ENCODE data around the gene TTC39B.

The TTC39B gene

DNA sequence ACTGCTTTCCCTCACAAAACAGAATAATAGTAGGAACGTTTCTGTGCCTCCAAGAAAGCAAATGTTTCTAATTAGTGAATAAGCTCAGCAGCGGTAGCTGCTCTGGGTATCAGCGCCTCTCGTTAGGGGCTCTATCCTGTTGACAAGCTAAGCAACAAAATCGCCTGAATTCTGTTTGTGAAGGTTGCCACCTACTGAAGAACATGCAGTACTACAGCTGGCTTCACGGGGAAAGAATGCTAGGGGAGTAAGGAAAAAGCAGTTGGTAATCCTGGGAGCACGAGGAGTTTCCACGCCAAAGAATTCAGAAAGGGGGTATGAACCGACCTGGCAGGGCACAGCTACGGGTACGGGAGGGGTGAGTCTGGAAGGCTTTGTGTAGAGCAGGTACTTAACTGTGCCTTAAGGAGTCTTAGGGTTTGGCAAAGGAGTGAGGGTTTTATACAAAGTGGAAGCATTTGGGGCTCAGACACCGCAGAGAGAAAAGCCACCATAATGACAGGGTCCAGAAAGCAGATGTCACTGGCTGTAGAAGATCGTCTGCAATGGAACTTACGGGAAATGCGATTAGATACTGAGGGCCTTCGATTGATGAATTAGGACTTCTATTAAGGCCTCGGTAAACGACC, 171.7 kb downstream of the TTC39B start:
- DNase-seq (ENCODE audit: low read depth, low spot score) = no peak

DNA sequence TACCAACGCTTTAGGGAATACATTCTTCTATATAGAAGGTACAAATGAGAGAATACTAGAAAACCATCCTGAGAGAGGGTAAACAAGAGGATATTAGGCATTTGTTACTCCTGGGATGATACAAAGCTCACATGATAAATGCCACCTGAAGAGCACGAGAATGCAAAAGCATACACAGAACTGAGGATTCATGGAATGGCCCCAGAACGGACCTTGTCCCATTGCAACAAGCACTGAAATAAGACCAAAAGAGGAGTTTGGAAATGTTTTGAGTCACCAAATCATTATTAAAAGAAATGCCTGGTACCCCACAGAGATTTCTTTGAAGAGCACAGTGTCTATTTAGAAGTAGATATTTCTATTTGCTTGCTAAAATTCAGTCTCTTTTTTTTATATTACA, 173.5 kb downstream of the TTC39B start:
- DNase-seq (ENCODE audit: low read depth, low spot score) = no peak

DNA sequence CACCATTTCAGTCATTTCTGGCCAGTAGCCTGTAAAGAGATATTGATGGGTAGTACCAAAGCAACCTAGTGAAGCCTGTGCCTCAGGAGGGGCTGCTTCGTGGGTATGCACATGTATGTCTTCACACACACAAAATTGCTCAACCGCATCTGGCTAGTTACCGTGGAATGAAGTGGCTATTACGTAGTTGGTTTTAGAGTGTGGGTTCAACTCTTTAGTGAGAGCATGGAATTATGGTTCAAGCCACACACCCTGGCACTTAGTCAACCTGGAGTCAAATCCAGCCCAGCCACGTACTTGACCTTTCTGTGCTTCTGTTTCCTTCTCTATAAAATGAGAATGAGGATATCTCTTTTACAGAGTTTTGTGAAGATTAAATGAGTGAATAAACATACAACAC, 174.9 kb downstream of the TTC39B start:
- no peak for DNase-seq (ENCODE audit: low read depth, low spot score)

DNA sequence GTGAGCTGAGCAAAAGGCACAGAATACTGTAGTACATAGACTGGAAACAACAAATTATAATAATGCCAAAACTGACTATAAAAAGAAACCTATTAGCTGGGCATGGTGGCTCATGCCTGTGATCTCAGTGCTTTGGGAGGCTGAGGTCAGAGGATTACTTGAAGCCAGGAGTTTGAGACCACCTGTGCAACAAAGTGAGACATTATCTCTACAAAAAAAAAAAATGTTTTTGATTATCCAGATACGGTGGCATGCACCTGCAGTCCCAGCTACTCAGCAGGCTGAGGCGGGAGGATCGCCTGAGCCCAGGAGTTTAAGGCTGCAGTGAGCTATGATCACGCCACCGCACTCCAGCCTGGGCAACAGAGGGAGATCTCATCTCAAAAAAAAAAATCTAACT, 175.9 kb downstream of the TTC39B start:
- DNase-seq (ENCODE audit: low read depth, low spot score) = no peak

DNA sequence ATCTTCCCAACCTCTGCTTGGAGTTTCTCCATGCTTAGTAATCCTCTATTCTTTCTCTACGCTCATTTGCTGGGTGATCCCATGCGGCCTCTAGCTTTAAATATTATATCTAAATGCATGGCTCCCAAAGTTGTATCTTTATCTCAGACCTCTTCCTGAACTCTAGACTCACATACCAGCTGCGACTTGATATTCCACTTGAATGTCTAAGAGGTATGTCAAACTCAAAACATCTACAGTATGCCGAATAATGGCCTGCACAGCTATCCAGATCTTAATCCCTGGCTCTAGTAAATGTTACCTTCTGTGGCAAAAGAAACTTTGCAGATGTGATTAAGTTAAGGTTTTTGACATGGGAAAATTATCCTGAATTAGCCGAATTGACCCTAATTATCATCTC, 179.2 kb downstream of the TTC39B start:
- no peak for DNase-seq (ENCODE audit: low read depth, low spot score)

DNA sequence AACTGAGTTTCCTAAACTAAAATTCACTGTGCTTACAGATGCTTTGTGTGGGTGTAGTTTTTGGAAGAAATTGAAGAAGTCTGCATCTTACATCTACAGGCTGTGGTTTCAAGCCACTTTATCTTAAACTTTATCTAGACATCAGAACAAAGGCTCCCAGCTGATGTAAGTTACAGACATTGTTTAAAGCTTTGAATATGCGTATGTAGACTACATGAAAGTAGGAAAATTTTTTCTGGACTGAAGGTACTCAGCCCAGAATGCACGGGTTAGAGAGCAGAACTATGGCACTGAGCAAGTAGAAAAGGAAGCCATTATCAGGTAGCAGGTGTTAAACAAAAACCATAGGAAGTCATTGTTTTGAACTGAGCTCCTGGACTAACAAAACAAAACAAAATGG, 185.4 kb downstream of the TTC39B start:
- DNase-seq (ENCODE audit: low read depth, low spot score) = no peak

DNA sequence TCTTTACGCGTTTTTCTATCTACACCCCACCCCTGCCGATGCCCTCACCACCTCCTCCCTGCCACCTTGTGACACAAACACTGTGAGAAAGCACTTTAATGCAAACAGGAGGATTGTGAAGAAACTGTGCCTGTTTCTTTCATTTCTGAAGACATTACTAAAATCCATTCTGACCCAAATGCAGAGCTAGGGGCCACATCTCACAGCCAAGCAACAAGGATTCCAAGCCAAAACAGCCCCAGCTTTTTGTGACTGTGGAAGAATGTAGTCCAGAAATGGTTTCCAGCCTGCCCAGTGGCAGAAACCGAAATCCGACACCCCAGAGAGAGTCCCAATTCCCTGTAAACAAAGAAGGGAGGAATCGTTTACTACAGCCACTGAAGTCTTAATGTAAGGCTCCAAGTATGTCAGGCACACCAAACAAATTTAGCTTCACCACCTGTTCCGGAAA, 190.9 kb downstream of the TTC39B start:
- no peak for DNase-seq (ENCODE audit: low read depth, low spot score)

DNA sequence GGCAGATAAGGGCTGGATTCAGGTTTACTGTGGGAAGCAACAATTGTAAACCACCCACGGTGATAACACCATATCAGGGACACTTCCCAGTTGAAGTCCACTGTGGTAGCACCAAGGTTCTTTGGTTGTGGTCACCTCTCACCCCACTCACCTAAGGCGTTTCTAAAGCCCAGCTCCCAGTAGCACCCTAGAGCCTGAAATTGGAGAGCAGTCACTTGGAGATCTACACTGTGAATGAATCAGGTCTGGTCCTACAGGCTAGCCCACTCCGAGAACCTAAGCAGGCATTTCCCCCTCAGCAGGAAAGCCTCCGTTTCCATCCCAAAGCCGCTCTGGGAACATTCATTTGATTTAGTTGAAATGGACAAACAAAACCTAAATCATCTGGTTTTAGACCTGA, 191.3 kb downstream of the TTC39B start:
- DNase-seq (ENCODE audit: low read depth, low spot score) = no peak

DNA sequence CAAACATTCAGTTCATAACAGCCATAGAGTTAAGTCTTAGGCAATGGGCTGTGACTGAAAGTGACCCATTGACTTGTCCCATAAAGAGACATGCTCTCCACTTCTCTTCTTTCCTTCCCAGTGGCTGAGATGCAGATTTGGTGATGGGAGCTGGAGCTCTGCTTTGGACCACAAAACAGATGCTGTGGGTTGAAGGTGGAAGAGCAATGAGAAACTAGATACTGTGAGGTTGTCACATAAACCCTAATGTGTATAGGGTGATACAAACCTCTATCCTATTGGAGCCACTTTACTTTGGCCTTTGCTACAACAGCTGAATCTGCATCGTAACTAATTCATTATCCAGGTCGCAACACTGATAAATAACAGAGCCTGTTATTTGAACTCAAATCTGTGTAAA, 192.0 kb downstream of the TTC39B start:
- DNase-seq (ENCODE audit: low read depth, low spot score) = no peak
